ENCODE data around the gene IL18BP. TPM values are rescaled to one million over a fixed set of nuclear protein-coding genes. Genes with fewer than 3 reads are reported as not detected.
A peak's percentile ranks its signal among the peaks of the same experiment; 100 is the strongest.

The IL18BP gene
- total and polyA plus RNA-seq, 2 donors (not counting 3 experiments of a cell fraction or from before 2014, with no cell fraction given): 12.9 to 20.1 TPM

- Histone ChIP-seq H3K9me3 (replicated peaks; ENCODE audit: control insufficient read depth, insufficient read depth, low read length) (no peaks in the 10 kb centered on the region), H3K4me2 (ENCODE audit: insufficient read depth, low read length) (peak overlapping the region; percentile 70), H3K27me3 (ENCODE audit: control insufficient read depth in 2 of 2, insufficient read depth in 2 of 2, low read length in 2 of 2) (no peaks in the 10 kb centered on the region), H3K9ac (replicated peaks; ENCODE audit: extremely low read depth, insufficient read depth, low read length) (peak overlapping the region; percentile 92), H3K4me1 (ENCODE audit: control insufficient read depth, extremely low read depth, insufficient read depth, low read length) (peaks cover 38% of the 10 kb centered on the region), H2AFZ (ENCODE audit: low read depth, low read length) (peak overlapping the region; percentile 19), H3K4me3 (replicated peaks in 1 of 3; ENCODE audit: insufficient read depth in 1 of 3, low read depth in 1 of 3, low read length in 3 of 3) (peak overlapping the region in 2 of 3 experiments; percentile 16 to 58), H3K9me1 (replicated peaks; ENCODE audit: control insufficient read depth, extremely low read depth, insufficient read depth, low read length) (no peaks in the 10 kb centered on the region), H4K20me1 (replicated peaks; ENCODE audit: control insufficient read depth, extremely low read depth, insufficient read depth, low read length) (no peaks in the 10 kb centered on the region), H3K79me2 (ENCODE audit: control insufficient read depth, insufficient read depth, low read length) (peaks cover 49% of the 10 kb centered on the region), H3K36me3 (ENCODE audit: control insufficient read depth in 2 of 2, extremely low read depth in 1 of 2, insufficient read depth in 2 of 2, low read length in 2 of 2) (no peaks in the 10 kb centered on the region), H3K27ac (ENCODE audit: insufficient read depth, low read depth, low read length) (peak overlapping the region; percentile 90)
- POLR2A ChIA-PET: no interaction called here
- dilution Hi-C loops (cut with MboI; ENCODE audit: extremely low pct_ligation_motif_present, low sequenced_read_pairs): no loop called here
- intact Hi-C loops (cut with micrococcal nuclease): no loop called here
- CTCF ChIA-PET: interaction anchor here (1.1 to 5.2 kb wide), 2 partner anchors 28 to 49 kb away, joined by 3 to 48 read pairs; no protein-coding TSS in a partner anchor
- FAIRE-seq (no peak), DNase-seq (ENCODE audit: low read depth, low spot score) (no peak)
- TSS peak; percentile 58 for BruUV-seq (replicated peaks)
- TF ChIP-seq POLR2A (IDR thresholded peaks at IDR 0.05; ENCODE audit: low read depth, low read length): no peak
- no peak for TF ChIP-seq FOS (IDR thresholded peaks at IDR 0.05; ENCODE audit: borderline replicate concordance, insufficient read depth, low read length)
- TF ChIP-seq MAX (IDR thresholded peaks at IDR 0.05; ENCODE audit: insufficient read depth, insufficient read length): no peak
- no peak for TF ChIP-seq CTCF (IDR thresholded peaks at IDR 0.05; ENCODE audit: extremely low read depth in 1 of 2, insufficient read depth in 1 of 2, low read depth in 1 of 2, low read length in 2 of 2)
- TF ChIP-seq JUN (IDR thresholded peaks at IDR 0.05; ENCODE audit: borderline replicate concordance, insufficient read depth, insufficient read length, low read depth): no peak
- TF ChIP-seq MYC (IDR thresholded peaks at IDR 0.05; ENCODE audit: low read depth, low read length): no peak
- TF ChIP-seq POLR2AphosphoS5 (IDR thresholded peaks at IDR 0.05; ENCODE audit: insufficient read depth, low read depth, low read length): no peak
- TF ChIP-seq GATA2 (IDR thresholded peaks at IDR 0.05; ENCODE audit: insufficient read depth, insufficient read length, low read depth, low read length): no peak
- no peak for TF ChIP-seq EZH2 (IDR thresholded peaks at IDR 0.05; ENCODE audit: borderline replicate concordance, low read depth, low read length, severe bottlenecking)
Measured at GRCh38 chr11:72042064-72042745, 43.5 kb downstream of the IL18BP start.
